Liver (tissue), 3 donors: ENCODE results near the gene MRFAP1.

ENCODE experiments used
- EGR1 ChIP-seq, 2 donors: IDR thresholded peaks; 2 replicates each; pipeline ENCODE4 v1.6.1; 2016 to 2018; ENCODE audit warnings: antibody characterized with exemption in 2 of 2, low read depth in 2 of 2
- FOXA1 ChIP-seq: IDR thresholded peaks from 2 replicates; pipeline ENCODE4 v1.6.1; 2016; ENCODE audit warnings: antibody characterized with exemption
- HNF4A ChIP-seq, 2 donors: conservative IDR thresholded peaks; 2 replicates each; pipeline ENCODE4 v1.6.1; 2016; ENCODE audit warnings: antibody characterized with exemption in 2 of 2, mild to moderate bottlenecking in 2 of 2
- JUND ChIP-seq, 2 donors: IDR thresholded peaks; 2 replicates each; pipeline ENCODE4 v1.6.1; 2016; ENCODE audit warnings: antibody characterized with exemption in 2 of 2
- MAX ChIP-seq: IDR thresholded peaks from 2 replicates; pipeline ENCODE4 v1.6.1; 2016; ENCODE audit warnings: antibody characterized with exemption
- RXRA ChIP-seq, 2 donors: IDR thresholded peaks; 2 replicates each; pipeline ENCODE4 v1.6.1; 2017 to 2018; ENCODE audit warnings: antibody characterized with exemption in 2 of 2, mild to moderate bottlenecking in 1 of 2
- SP1 ChIP-seq: IDR thresholded peaks from 2 replicates; pipeline ENCODE4 v1.6.1; 2018; ENCODE audit warnings: antibody characterized with exemption, mild to moderate bottlenecking
- TF ChIP-seq, protein P1 (sequence below): fragments of 150-350 bp; IDR thresholded peaks from 2 replicates; pipeline ENCODE4 v1.5.1; 2017; ENCODE audit warnings: improper control_type of control experiment, low read depth, low read length; ENCODE audit not compliant: missing input control
- TF ChIP-seq, protein P2 (sequence below): IDR thresholded peaks from 2 replicates; pipeline ENCODE4 v1.6.1; 2016; ENCODE audit warnings: antibody characterized with exemption, mild to moderate bottlenecking
- TF ChIP-seq, protein P3 (sequence below): IDR thresholded peaks from 2 replicates; pipeline ENCODE4 v1.6.1; 2016; ENCODE audit warnings: antibody characterized with exemption
- donor health status: healthy.
- donor health status: healthy.

GRCh38 chr4:6647582-6648230, 7.2 kb downstream of the MRFAP1 start:
- TF ChIP-seq FOXA1 (no peak), MAX (no peak), HNF4A (conservative IDR thresholded peaks at IDR 0.05) (no peak), RXRA (IDR thresholded peaks at IDR 0.05) (no peak), SP1 (no peak), EGR1 (IDR thresholded peaks at IDR 0.05; ENCODE audit: low read depth in 2 of 2) (no peak), JUND (IDR thresholded peaks at IDR 0.05) (no peak)
- TF ChIP-seq, protein P1, sequence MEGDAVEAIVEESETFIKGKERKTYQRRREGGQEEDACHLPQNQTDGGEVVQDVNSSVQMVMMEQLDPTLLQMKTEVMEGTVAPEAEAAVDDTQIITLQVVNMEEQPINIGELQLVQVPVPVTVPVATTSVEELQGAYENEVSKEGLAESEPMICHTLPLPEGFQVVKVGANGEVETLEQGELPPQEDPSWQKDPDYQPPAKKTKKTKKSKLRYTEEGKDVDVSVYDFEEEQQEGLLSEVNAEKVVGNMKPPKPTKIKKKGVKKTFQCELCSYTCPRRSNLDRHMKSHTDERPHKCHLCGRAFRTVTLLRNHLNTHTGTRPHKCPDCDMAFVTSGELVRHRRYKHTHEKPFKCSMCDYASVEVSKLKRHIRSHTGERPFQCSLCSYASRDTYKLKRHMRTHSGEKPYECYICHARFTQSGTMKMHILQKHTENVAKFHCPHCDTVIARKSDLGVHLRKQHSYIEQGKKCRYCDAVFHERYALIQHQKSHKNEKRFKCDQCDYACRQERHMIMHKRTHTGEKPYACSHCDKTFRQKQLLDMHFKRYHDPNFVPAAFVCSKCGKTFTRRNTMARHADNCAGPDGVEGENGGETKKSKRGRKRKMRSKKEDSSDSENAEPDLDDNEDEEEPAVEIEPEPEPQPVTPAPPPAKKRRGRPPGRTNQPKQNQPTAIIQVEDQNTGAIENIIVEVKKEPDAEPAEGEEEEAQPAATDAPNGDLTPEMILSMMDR = no peak
- TF ChIP-seq, protein P2, sequence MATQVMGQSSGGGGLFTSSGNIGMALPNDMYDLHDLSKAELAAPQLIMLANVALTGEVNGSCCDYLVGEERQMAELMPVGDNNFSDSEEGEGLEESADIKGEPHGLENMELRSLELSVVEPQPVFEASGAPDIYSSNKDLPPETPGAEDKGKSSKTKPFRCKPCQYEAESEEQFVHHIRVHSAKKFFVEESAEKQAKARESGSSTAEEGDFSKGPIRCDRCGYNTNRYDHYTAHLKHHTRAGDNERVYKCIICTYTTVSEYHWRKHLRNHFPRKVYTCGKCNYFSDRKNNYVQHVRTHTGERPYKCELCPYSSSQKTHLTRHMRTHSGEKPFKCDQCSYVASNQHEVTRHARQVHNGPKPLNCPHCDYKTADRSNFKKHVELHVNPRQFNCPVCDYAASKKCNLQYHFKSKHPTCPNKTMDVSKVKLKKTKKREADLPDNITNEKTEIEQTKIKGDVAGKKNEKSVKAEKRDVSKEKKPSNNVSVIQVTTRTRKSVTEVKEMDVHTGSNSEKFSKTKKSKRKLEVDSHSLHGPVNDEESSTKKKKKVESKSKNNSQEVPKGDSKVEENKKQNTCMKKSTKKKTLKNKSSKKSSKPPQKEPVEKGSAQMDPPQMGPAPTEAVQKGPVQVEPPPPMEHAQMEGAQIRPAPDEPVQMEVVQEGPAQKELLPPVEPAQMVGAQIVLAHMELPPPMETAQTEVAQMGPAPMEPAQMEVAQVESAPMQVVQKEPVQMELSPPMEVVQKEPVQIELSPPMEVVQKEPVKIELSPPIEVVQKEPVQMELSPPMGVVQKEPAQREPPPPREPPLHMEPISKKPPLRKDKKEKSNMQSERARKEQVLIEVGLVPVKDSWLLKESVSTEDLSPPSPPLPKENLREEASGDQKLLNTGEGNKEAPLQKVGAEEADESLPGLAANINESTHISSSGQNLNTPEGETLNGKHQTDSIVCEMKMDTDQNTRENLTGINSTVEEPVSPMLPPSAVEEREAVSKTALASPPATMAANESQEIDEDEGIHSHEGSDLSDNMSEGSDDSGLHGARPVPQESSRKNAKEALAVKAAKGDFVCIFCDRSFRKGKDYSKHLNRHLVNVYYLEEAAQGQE = no peak
- TF ChIP-seq, protein P3, sequence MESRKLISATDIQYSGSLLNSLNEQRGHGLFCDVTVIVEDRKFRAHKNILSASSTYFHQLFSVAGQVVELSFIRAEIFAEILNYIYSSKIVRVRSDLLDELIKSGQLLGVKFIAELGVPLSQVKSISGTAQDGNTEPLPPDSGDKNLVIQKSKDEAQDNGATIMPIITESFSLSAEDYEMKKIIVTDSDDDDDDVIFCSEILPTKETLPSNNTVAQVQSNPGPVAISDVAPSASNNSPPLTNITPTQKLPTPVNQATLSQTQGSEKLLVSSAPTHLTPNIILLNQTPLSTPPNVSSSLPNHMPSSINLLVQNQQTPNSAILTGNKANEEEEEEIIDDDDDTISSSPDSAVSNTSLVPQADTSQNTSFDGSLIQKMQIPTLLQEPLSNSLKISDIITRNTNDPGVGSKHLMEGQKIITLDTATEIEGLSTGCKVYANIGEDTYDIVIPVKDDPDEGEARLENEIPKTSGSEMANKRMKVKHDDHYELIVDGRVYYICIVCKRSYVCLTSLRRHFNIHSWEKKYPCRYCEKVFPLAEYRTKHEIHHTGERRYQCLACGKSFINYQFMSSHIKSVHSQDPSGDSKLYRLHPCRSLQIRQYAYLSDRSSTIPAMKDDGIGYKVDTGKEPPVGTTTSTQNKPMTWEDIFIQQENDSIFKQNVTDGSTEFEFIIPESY = no peak
